ENCODE data around the gene ZDHHC19.
"Not testable (repeated sequence)": the region's sequence is repeated elsewhere in the genome, so short reads cannot be mapped to it uniquely, and the experiment has no call there.

ZDHHC19 gene

DNA sequence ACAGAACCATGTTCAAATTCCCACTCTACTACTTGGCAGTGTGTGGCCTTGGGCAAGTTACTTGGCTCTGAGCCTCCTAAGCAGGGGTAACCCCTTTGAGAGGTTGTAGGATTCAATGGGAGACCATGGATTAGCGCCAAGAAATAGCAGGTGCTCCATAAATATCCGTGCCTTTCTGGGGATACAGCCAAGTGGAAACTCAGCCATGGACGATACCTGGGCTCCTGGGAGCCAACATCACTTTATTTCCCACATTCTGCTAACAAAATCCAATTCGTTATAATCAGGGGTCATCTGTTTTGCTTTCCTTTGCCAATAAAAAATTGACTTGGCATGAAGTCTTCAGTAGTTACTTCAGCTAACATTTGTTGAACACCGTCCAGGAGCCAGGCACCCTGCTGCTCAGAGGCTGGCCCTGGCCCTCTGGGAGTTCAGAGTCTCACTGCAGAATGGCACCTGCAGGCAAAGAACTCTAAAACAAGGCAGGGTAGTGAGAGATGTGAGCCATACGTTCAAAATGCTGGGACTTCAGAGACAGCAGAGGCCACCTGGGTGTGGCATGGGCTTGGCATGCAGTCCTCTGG is 42.3 kb downstream of the ZDHHC19 start:
- no peak for DNase-seq (ENCODE audit: low spot score)
- in situ Hi-C loops (cut with MboI; ENCODE audit: low pct_unique_long_range_greater_than_20kb, low sequenced_read_pairs, unreplicated experiment), result no loop called here
- TF ChIP-seq, protein P1, sequence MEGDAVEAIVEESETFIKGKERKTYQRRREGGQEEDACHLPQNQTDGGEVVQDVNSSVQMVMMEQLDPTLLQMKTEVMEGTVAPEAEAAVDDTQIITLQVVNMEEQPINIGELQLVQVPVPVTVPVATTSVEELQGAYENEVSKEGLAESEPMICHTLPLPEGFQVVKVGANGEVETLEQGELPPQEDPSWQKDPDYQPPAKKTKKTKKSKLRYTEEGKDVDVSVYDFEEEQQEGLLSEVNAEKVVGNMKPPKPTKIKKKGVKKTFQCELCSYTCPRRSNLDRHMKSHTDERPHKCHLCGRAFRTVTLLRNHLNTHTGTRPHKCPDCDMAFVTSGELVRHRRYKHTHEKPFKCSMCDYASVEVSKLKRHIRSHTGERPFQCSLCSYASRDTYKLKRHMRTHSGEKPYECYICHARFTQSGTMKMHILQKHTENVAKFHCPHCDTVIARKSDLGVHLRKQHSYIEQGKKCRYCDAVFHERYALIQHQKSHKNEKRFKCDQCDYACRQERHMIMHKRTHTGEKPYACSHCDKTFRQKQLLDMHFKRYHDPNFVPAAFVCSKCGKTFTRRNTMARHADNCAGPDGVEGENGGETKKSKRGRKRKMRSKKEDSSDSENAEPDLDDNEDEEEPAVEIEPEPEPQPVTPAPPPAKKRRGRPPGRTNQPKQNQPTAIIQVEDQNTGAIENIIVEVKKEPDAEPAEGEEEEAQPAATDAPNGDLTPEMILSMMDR (IDR thresholded peaks at IDR 0.05; ENCODE audit: extremely low read depth, insufficient read depth, missing control alignments), result no peak

DNA sequence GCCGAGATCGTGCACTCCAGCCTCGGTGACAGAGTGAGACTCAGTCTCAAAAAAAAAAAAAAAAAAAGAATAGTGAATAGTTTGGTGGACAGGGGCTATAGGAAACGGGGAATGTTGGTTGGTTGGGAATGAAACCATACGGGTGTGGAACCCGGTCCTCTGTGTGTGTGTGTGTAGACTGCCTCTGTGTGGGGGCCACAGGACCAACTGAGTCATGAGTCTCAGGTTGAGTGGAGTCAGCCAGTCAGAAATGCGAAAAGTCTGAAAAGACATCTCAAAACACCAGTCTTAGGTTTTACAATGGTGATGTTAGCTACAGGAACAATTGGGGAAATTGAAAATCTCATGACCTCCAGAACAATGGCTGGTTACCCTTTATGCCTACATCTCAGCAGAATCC is 44.5 kb downstream of the ZDHHC19 start:
- TF ChIP-seq, protein P1 (IDR thresholded peaks at IDR 0.05; ENCODE audit: extremely low read depth, insufficient read depth, missing control alignments), result no peak
- in situ Hi-C loops (cut with MboI; ENCODE audit: low pct_unique_long_range_greater_than_20kb, low sequenced_read_pairs, unreplicated experiment), result no loop called here

DNA sequence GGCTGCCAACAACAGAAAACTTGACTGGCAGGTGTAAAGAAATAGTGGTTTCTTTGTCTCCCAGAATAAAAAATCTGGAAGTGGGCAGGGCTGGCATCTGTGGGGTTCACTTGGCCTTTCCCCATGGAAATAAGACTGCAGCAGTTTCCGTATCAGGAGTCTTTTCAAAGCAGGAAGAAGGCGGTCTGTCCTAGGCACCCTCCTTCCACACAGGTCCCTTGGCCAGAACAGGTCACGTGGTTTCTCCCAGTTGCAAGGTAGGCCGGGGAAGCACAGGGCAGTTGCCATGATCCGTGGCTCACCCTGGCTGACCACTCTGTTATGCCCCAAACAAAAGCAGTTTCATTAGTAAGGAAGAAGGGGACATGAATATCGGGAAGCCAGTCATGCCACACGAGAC is 45.4 kb downstream of the ZDHHC19 start:
- DNase-seq (ENCODE audit: low spot score), result no peak
- TF ChIP-seq, protein P1 (IDR thresholded peaks at IDR 0.05; ENCODE audit: extremely low read depth, insufficient read depth, missing control alignments), result no peak
- in situ Hi-C loops (cut with MboI; ENCODE audit: low pct_unique_long_range_greater_than_20kb, low sequenced_read_pairs, unreplicated experiment), result no loop called here

More for the DNA sequence above, 44.5 kb downstream of the ZDHHC19 start:
- no peak for DNase-seq (ENCODE audit: low spot score)

DNA sequence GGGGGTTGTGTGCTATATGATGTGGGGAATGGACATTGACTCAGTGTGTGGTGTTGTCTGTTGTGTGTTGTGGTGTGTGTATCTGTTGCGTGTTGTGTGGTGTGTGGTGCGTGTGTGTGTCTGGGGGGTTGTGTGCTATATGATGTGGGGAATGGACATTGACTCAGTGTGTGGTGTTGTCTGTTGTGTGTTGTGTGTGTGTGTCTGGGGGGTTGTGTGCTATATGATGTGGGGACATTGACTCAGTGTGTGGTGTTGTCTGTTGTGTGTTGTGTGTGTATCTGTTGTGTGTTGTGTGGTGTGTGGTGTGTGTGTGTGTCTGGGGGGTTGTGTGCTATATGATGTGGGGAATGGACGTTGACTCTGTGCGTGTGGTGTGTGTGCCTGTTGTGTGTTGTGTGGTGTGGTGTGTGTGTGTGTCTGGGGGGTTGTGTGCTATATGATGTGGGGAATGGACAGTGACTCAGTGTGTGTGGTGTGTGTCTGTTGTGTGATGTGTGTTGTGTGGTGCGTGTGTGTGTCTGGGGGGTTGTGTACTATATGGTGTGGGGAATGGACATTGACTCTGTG is 46.1 kb downstream of the ZDHHC19 start:
- in situ Hi-C loops (cut with MboI; ENCODE audit: low pct_unique_long_range_greater_than_20kb, low sequenced_read_pairs, unreplicated experiment), result not testable (repeated sequence)

DNA sequence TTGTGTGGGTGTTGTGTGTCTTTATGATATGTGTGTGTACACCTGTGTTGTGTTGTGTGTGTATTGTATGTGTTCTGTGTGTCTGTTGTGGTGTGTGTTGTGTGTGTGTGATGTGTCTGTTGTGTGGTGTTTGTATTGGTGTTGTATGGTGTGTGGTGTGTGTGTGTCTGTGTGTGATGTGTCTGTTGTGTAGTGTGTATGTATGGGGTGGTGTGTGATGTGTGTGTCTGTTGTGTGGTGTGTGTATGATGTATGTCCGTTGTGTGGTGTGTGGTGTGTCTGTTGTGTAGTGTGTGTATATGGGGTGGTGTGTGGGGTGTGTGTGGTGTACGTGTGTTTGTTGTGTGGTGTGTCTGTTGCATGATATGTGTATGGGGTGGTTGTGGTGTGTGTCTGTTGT is 46.6 kb downstream of the ZDHHC19 start:
- TF ChIP-seq, protein P1 (IDR thresholded peaks at IDR 0.05; ENCODE audit: extremely low read depth, insufficient read depth, missing control alignments), result no peak
- DNase-seq (ENCODE audit: low spot score), result no peak
- in situ Hi-C loops (cut with MboI; ENCODE audit: low pct_unique_long_range_greater_than_20kb, low sequenced_read_pairs, unreplicated experiment), result no loop called here

More for the DNA sequence above, 46.1 kb downstream of the ZDHHC19 start:
- not testable (repeated sequence) for DNase-seq (ENCODE audit: low spot score)

DNA sequence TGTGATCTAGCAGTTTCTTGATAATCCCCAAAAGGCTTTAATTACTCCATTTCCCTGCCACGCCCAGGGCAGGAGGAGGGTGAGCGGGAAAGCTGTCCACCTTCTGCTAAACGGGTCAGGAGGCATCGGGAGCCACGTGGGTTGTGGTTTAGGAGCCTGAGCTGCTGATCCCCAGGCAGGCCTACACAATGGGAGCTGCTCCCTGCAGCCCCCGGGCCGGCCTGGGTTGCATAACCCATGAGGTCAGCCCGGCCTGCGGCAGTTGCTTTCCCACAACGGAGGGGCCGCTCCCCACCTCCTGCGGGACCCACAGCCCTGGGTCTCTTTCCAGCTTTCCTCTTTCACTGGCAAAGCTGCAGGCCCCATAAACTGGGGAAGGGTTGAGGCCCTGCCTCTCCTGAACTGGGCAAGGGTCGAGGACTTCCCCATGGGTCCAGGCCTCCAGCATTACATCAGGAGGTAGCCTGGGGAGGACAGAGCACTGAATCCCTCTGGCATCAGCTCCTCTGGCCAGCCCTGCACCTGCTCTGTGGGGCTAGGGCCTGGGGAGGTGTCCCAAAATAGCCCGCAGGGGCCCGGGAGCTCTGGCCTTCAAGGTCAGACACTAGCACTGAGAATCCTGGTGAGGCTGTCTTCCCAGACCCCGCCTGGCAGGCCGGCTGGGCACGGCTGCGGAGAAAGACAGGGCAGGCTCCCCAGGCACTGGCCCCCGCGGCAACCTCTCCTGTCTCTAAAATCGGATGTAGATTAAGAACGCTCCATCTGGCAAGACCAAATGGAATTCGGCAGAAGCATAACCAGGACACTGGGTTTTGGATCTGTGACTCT is 47.3 kb downstream of the ZDHHC19 start:
- in situ Hi-C loops (cut with MboI; ENCODE audit: low pct_unique_long_range_greater_than_20kb, low sequenced_read_pairs, unreplicated experiment), result no loop called here
- TF ChIP-seq, protein P1 (IDR thresholded peaks at IDR 0.05; ENCODE audit: extremely low read depth, insufficient read depth, missing control alignments), result no peak
- no peak for DNase-seq (ENCODE audit: low spot score)

DNA sequence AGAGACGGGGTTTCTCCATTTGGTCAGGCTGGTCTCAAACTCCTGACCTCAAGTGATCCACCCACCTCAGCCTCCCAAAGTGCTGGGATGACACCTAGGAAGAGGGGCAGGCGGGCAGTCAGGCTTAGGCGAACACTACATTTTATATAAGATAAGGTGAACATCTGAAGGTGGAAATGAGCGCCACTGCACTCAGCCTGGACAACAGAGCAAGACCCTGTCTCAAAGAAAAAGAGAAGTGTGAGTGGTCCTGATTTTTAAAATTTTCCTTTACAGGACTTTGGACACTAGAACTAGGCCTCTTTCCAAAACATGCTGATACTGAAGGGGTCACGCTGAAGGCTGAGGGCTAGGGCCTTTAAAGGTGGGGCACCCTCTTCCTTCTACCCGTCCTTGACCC is 48.0 kb downstream of the ZDHHC19 start:
- TF ChIP-seq, protein P1 (IDR thresholded peaks at IDR 0.05; ENCODE audit: extremely low read depth, insufficient read depth, missing control alignments), result no peak
- no peak for DNase-seq (ENCODE audit: low spot score)
- in situ Hi-C loops (cut with MboI; ENCODE audit: low pct_unique_long_range_greater_than_20kb, low sequenced_read_pairs, unreplicated experiment), result no loop called here
